GM19099 (cell line): Measurements from ENCODE around the gene WDR64.

Experiments
- POLR2A ChIP-seq: IDR thresholded peaks from 3 replicates; pipeline ENCODE4 v1.6.1; 2011; ENCODE audit warnings: low read depth; ENCODE audit not compliant: insufficient read length; ENCODE audit errors: extremely low read depth

The WDR64 gene

DNA sequence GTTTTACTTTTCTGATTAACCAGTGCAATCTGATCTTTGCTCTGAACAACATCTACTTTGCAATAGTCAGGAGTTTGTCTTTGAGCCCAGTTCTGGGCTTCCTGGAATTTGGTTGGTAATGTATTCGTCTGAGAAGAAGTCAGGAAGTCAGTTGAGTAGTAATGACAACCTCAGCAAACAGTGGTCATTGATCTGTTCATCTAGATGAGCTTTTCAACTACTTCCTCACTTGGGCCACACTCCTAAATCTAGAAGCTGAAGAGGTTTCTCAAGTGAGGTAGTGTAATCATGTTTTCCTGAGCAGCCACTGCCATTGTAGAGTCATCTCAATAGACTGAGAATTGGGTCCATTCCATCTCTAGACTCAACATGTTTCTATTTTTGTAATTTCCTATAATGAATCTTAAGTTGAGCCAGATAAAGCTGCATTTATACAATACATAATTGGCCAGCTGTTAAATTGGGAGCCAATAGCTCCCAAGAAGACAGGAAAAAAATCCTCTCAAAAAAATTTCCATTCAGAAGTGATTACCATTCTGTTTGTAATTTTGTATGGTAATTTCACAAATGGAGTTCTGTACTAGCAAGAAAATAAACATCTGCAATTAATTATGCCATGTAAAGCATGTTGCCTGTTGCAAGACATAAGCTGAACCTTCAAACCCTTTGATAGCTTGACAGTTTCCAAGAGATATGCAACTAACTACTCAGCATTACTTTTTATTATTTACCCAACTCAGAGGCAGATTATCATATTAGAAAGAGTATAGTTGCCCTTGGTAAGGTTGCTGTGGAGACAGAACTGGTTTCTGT is 49.6 kb downstream of the WDR64 start:
- TF ChIP-seq POLR2A, result no peak

GRCh38 chr1:241702442-241703373 is 50.6 kb downstream of the WDR64 start:
- no peak for TF ChIP-seq POLR2A

GRCh38 chr1:241706257-241706656 is 54.2 kb downstream of the WDR64 start:
- no peak for TF ChIP-seq POLR2A

GRCh38 chr1:241706967-241707366 is 54.9 kb downstream of the WDR64 start:
- TF ChIP-seq POLR2A, result no peak

- no peak for TF ChIP-seq POLR2A
Measured at GRCh38 chr1:241707442-241707841, 55.4 kb downstream of the WDR64 start.

- no peak for TF ChIP-seq POLR2A
Measured at GRCh38 chr1:241711326-241711725, 59.2 kb downstream of the WDR64 start.

GRCh38 chr1:241713316-241713715 is 61.2 kb downstream of the WDR64 start:
- no peak for TF ChIP-seq POLR2A

GRCh38 chr1:241714321-241715218 is 62.5 kb downstream of the WDR64 start:
- TF ChIP-seq POLR2A, result no peak

DNA sequence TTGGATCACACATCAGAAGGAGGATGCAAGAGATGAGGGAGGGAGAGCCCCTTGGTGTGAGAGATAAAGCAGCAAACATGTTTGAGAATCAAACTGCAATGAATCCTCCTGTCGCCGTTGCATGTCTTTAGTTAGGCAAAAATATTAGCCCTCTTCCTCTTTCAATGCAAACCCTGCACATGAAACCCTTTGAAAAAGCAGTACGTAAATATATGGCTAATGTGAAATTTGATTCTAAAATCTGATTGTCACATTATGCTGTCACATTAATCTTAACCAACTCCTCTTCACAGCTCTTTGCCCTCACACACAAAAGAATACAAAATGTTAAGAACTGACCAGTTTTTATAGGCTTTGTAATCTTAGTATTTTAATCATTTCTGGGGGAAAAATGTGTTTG is 63.4 kb downstream of the WDR64 start:
- TF ChIP-seq POLR2A, result no peak

DNA sequence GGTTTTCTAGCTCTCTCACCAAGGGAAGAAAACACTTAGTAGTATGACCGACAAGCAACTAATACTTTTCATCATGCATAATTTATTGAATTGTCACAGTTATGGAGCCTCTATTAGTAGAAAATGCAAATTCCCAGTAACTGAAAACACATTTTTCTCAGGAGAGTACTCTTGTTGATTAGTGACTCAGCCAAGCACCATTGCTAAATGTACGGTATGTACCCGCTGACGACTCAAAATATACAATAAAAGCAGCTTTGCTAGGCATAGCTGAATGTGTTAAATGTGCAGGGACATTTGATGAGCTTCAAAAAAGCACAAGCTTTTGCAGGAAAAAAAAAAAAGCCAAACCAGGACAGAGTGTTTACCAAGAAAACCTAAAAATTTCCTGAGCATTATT is 63.9 kb downstream of the WDR64 start:
- TF ChIP-seq POLR2A, result no peak

- TF ChIP-seq POLR2A, result no peak
Measured at GRCh38 chr1:241716915-241717656, 65.0 kb downstream of the WDR64 start.

- no peak for TF ChIP-seq POLR2A
Measured at GRCh38 chr1:241717975-241718374, 65.9 kb downstream of the WDR64 start.

DNA sequence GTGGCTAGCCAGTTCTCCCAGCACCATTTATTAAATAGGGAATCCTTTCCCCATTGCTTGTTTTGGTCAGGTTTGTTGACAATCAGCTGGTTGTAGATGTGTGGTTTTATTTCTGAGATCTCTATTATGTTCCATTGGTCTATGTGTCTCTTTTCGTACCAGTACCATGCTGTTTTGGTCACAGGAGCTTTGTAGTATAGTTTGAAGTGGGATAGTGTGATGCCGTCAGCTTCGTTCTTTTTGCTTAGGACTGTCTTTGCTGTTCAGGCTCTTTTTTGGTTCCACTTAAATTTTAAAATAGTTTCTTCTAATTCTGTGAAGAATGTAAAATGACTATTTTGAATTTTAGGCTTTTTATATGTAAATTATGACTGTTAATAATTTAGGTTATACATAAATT is 68.9 kb downstream of the WDR64 start:
- no peak for TF ChIP-seq POLR2A

GRCh38 chr1:241722947-241723346 is 70.9 kb downstream of the WDR64 start:
- TF ChIP-seq POLR2A, result no peak
